LNCaP clone FGC (cell line): ENCODE data around the gene RAB1B.

ENCODE experiments used
- DNase-seq: peaks from one replicate; pipeline ENCODE4 v3.0.0-alpha.2; 2011; ENCODE audit warnings: low read depth
- H3K4me3 ChIP-seq: 2 replicates; pipeline ENCODE4 v1.5.1; 2011; ENCODE audit warnings: mild to moderate bottlenecking, low read depth, low read length, control low read depth
- TF ChIP-seq, protein P1 (sequence below): IDR thresholded peaks from 2 replicates; pipeline ENCODE4 v1.5.1; 2012; ENCODE audit warnings: mild to moderate bottlenecking; ENCODE audit not compliant: control insufficient read depth, insufficient read depth; ENCODE audit errors: extremely low read depth

Gene RAB1B

GRCh38 chr11:66293352-66293751 is 24.9 kb downstream of the RAB1B start:
- no peak for DNase-seq
- TF ChIP-seq, protein P1, sequence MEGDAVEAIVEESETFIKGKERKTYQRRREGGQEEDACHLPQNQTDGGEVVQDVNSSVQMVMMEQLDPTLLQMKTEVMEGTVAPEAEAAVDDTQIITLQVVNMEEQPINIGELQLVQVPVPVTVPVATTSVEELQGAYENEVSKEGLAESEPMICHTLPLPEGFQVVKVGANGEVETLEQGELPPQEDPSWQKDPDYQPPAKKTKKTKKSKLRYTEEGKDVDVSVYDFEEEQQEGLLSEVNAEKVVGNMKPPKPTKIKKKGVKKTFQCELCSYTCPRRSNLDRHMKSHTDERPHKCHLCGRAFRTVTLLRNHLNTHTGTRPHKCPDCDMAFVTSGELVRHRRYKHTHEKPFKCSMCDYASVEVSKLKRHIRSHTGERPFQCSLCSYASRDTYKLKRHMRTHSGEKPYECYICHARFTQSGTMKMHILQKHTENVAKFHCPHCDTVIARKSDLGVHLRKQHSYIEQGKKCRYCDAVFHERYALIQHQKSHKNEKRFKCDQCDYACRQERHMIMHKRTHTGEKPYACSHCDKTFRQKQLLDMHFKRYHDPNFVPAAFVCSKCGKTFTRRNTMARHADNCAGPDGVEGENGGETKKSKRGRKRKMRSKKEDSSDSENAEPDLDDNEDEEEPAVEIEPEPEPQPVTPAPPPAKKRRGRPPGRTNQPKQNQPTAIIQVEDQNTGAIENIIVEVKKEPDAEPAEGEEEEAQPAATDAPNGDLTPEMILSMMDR = no peak
- no peak overlapping the region for H3K4me3 ChIP-seq

GRCh38 chr11:66293777-66294625 is 25.6 kb downstream of the RAB1B start:
- no peak for DNase-seq
- no peak overlapping the region for H3K4me3 ChIP-seq
- TF ChIP-seq, protein P1 = no peak

GRCh38 chr11:66294626-66295620 is 26.5 kb downstream of the RAB1B start:
- no peak for DNase-seq
- no peak overlapping the region for H3K4me3 ChIP-seq
- TF ChIP-seq, protein P1 = no peak

- no peak for DNase-seq
- H3K4me3 ChIP-seq = no peak overlapping the region
- TF ChIP-seq, protein P1 = no peak
Measured at GRCh38 chr11:66297610-66298009, 29.2 kb downstream of the RAB1B start.

DNA sequence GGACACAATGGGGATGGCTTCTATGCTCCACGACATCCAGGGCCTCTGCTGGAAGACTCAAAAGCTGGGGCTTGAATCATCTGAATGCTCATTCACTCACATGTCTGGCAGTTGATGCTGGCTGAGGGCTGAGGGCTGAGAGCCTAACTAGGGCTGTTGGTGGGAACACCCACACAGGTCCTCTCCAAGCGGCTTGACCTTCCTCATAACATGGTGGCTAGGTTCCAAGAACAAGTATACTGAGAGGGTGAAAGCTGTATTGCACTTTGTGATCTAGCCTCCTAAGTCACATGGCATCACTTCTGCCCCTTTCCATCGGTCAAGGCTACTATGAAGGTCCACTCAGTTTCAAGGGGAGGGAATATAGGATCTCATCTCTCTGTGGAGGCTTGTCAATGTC is 30.7 kb downstream of the RAB1B start:
- no peak overlapping the region for H3K4me3 ChIP-seq
- TF ChIP-seq, protein P1 = no peak
- DNase-seq = no peak

DNA sequence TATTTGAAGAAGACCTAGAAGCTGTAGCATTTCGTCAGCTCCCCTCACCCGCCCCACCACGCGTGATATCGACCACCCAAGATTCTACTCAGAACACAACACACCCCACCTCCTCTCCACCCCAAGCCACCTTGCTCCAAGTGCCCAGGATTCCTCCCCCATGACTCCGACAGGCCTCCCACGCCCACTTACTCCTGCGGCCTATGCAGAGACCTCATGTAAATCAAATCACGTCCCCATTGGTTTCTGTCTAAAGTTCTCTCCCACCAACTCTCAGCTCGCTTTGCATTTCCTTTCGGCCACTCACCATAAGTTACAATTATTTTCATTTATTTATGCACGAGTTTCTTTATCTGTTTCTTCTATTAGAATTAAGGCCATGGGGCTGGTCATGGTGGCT is 34.2 kb downstream of the RAB1B start:
- DNase-seq = no peak
- H3K4me3 ChIP-seq = no peak overlapping the region
- TF ChIP-seq, protein P1 = no peak
